SU-DHL-6 (cell line): Measurements from ENCODE around the gene CDK14.

ENCODE experiments used
- H2AFZ ChIP-seq: fragments of 200-600 bp; sonication (generic); 2 replicates; pipeline ENCODE4 v1.6.1; 2014; ENCODE audit warnings: low read depth, mild to moderate bottlenecking, moderate library complexity, mixed read lengths, antibody characterized with exemption, low read length; ENCODE audit not compliant: severe bottlenecking
- H3F3A ChIP-seq: fragments of 200-600 bp; shearing (Covaris generic); 2 replicates; pipeline ENCODE4 v1.6.0; 2016; ENCODE audit warnings: antibody characterized with exemption, mild to moderate bottlenecking; ENCODE audit not compliant: insufficient read depth
- H3K27ac ChIP-seq: fragments of 200-600 bp; sonication (generic); 2 replicates; pipeline ENCODE4 v1.5.1; 2016; ENCODE audit warnings: low read depth, mild to moderate bottlenecking, low read length, moderate library complexity, mixed read lengths
- H3K27me3 ChIP-seq: fragments of 200-600 bp; sonication (generic), shearing (Covaris generic); 2 replicates; pipeline ENCODE4 v1.6.0; 2014; ENCODE audit warnings: mild to moderate bottlenecking, low read length
- H3K36me3 ChIP-seq: fragments of 200-600 bp; sonication (generic); 2 replicates; pipeline ENCODE4 v1.6.1; 2014; ENCODE audit warnings: mild to moderate bottlenecking, low read length, mixed read lengths
- H3K4me2 ChIP-seq: fragments of 300-600, 200-600 bp; shearing (Covaris generic), sonication (generic); 2 replicates; pipeline ENCODE4 v1.6.0; 2014; ENCODE audit warnings: low read length, low read depth, mild to moderate bottlenecking; ENCODE audit not compliant: poor library complexity, severe bottlenecking
- H3K4me3 ChIP-seq: fragments of 200-600 bp; sonication (generic); 2 replicates; pipeline ENCODE4 v1.5.1; 2014; ENCODE audit warnings: antibody characterized with exemption, low read length, mild to moderate bottlenecking, mixed read lengths; ENCODE audit not compliant: insufficient read depth, poor library complexity, severe bottlenecking
- H3K79me2 ChIP-seq: fragments of 200-600 bp; sonication (generic); 2 replicates; pipeline ENCODE4 v1.6.1; 2014; ENCODE audit warnings: mild to moderate bottlenecking, low read length, moderate library complexity; ENCODE audit not compliant: insufficient read depth
- H3K9ac ChIP-seq: fragments of 200-600 bp; sonication (generic); 2 replicates; pipeline ENCODE4 v1.7.0; 2014; ENCODE audit warnings: mild to moderate bottlenecking, low read length
- H3K9me2 ChIP-seq: fragments of 200-600 bp; sonication (generic); replicated peaks from 2 replicates; pipeline ENCODE4 v1.6.1; 2014; ENCODE audit warnings: low read length; ENCODE audit not compliant: insufficient read depth
- H3K9me3 ChIP-seq: fragments of 200-600 bp; sonication (generic); 2 replicates; pipeline ENCODE4 v1.6.1; 2014; ENCODE audit warnings: low read length, mixed read lengths; ENCODE audit not compliant: insufficient read depth
- H4K20me1 ChIP-seq: fragments of 200-600 bp; sonication (generic); 2 replicates; pipeline ENCODE4 v1.6.1; 2014; ENCODE audit warnings: low read depth, mild to moderate bottlenecking, antibody characterized with exemption, low read length, moderate library complexity, mixed read lengths
- EZH2phosphoT487 ChIP-seq: fragments of 200-600 bp; sonication (generic), shearing (Covaris generic); conservative IDR thresholded peaks from 2 replicates; pipeline ENCODE4 v1.6.1; 2018; ENCODE audit warnings: mild to moderate bottlenecking, antibody characterized with exemption, low read length, moderate library complexity, mixed read lengths
- TF ChIP-seq, protein P1 (sequence below): fragments of 200-600 bp; sonication (generic); IDR thresholded peaks from one replicate; pipeline ENCODE4 v1.5.1; 2017; ENCODE audit warnings: antibody characterized with exemption, mild to moderate bottlenecking, low read length, moderate library complexity; ENCODE audit not compliant: insufficient read depth, poor library complexity, severe bottlenecking

Gene CDK14

DNA sequence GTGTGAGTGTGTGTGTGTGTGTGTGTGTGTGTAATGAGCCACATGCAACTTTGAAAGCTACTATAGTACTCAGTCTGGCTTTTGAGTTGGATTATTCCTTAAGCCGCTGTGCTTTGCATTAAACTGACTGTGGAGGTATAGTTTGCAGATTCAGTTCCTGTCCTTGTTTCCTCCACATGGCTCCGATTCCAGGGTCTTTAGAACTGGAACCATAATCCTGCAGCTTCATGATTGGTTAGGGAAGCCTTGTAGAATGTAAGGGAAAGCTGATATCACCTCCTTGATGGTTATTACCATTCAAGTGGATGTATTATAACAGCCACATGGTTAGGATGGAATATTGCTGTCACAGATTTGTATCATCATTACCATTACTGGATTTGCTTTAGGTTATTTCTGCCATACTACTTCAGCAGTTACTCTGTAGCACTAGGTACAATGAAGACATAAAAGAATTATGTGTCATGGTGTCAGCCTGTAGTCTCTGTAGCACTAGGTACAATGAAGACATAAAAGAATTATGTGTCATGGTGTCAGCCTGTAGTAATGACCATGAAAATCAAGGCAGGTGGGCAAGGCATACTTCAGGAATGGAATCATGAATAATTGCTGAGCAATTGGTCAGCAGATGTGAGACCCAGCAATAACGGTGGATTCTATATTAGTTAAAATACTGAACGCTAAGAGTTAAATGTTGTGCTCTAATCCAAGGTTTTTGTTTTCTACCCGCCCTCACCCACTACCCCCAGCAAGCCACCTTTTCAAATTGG lies 393.1 kb downstream of the CDK14 start:
- H3K4me3 ChIP-seq: no peak overlapping the region
- H3F3A ChIP-seq: peaks cover 5% of the 10 kb centered on the region; the same call in 1 of the 2 replicates
- no peaks in the 10 kb centered on the region for H3K9me3 ChIP-seq
- no peak overlapping the region for H3K27ac ChIP-seq
- H3K4me2 ChIP-seq: no peak overlapping the region
- no peak overlapping the region for H3K9ac ChIP-seq
- no peaks in the 10 kb centered on the region for H3K79me2 ChIP-seq
- no peaks in the 10 kb centered on the region; the same call in 1 of the 2 replicates for H4K20me1 ChIP-seq
- H2AFZ ChIP-seq: no peak overlapping the region
- H3K36me3 ChIP-seq: peaks cover 69% of the 10 kb centered on the region
- H3K9me2 ChIP-seq: no peaks in the 10 kb centered on the region
- TF ChIP-seq EZH2phosphoT487: no peak
- TF ChIP-seq, protein P1, sequence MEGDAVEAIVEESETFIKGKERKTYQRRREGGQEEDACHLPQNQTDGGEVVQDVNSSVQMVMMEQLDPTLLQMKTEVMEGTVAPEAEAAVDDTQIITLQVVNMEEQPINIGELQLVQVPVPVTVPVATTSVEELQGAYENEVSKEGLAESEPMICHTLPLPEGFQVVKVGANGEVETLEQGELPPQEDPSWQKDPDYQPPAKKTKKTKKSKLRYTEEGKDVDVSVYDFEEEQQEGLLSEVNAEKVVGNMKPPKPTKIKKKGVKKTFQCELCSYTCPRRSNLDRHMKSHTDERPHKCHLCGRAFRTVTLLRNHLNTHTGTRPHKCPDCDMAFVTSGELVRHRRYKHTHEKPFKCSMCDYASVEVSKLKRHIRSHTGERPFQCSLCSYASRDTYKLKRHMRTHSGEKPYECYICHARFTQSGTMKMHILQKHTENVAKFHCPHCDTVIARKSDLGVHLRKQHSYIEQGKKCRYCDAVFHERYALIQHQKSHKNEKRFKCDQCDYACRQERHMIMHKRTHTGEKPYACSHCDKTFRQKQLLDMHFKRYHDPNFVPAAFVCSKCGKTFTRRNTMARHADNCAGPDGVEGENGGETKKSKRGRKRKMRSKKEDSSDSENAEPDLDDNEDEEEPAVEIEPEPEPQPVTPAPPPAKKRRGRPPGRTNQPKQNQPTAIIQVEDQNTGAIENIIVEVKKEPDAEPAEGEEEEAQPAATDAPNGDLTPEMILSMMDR: no peak
- no peaks in the 10 kb centered on the region for H3K27me3 ChIP-seq

DNA sequence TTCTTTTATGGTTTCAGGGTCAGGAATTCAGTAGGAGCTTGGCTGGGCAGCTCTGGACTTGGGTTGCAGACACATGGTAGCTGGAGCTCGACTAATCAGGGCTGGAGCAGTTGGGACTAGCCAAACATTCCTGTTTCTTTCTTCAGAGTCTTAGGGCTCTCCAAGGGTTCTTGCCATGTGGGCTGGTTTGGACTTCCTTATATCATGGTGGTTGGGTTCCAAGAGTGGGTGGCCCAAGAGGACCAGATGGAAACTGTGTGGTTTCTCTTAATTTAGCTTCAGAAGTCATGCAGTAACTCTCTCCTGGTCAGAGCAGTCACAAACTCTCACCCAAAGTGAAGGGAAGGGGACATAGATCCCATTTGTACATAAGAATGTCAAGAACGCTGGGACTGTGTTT lies 398.0 kb downstream of the CDK14 start:
- Histone ChIP-seq H3K9me3 (no peaks in the 10 kb centered on the region), H3K9ac (no peak overlapping the region), H3K27me3 (no peaks in the 10 kb centered on the region), H3K9me2 (no peaks in the 10 kb centered on the region), H3K4me3 (no peak overlapping the region), H3K79me2 (no peaks in the 10 kb centered on the region), H4K20me1 (no peaks in the 10 kb centered on the region), H3K36me3 (peaks cover 23% of the 10 kb centered on the region; the same call in 1 of the 2 replicates), H2AFZ (no peak overlapping the region), H3K4me2 (no peak overlapping the region), H3F3A (no peaks in the 10 kb centered on the region), H3K27ac (no peak overlapping the region)
- no peak for TF ChIP-seq EZH2phosphoT487
- TF ChIP-seq, protein P1: no peak

DNA sequence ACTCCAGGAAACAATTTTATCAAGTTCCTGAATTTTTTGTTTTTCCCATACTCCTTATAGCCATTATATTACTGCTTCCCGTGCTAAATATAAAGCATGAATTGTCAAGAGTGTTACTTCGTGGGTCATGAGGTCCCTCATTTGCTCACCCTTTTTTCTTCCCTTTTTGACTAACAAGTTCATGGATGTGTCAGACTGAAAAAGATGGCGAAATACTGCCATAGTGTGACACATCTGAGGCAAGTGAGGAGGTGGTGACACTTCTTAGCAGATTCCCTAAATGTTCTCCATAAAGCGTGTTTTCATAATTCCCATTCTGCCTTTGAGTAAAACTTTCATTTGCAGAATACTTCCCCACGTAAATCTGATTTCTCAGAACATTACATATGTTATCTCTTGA lies 398.5 kb downstream of the CDK14 start:
- no peaks in the 10 kb centered on the region for H3K9me3 ChIP-seq
- no peak overlapping the region for H3K4me3 ChIP-seq
- H3K9me2 ChIP-seq: no peaks in the 10 kb centered on the region
- H3F3A ChIP-seq: no peaks in the 10 kb centered on the region
- no peaks in the 10 kb centered on the region for H4K20me1 ChIP-seq
- TF ChIP-seq, protein P1: no peak
- TF ChIP-seq EZH2phosphoT487: no peak
- H3K4me2 ChIP-seq: no peak overlapping the region
- no peak overlapping the region for H3K27ac ChIP-seq
- peaks cover 21% of the 10 kb centered on the region; the same call in 1 of the 2 replicates for H3K36me3 ChIP-seq
- no peak overlapping the region for H2AFZ ChIP-seq
- H3K9ac ChIP-seq: no peak overlapping the region
- H3K79me2 ChIP-seq: no peaks in the 10 kb centered on the region
- H3K27me3 ChIP-seq: no peaks in the 10 kb centered on the region
